BE2C (cell line): ENCODE data around the gene RALGPS1.
A peak's percentile ranks its signal among the peaks of the same experiment; 100 is the strongest.

Source experiments
- DNase-seq: peaks from one replicate; pipeline ENCODE4 v3.0.0-alpha.2; 2020
- H3K27me3 ChIP-seq: fragments of 250-450 bp; sonication (Bioruptor Pico); 2 replicates; pipeline ENCODE4 v1.5.1; 2020; ENCODE audit warnings: mild to moderate bottlenecking
- H3K36me3 ChIP-seq: fragments of 250-450 bp; sonication (Bioruptor Pico); 2 replicates; pipeline ENCODE4 v1.5.1; 2020; ENCODE audit warnings: mild to moderate bottlenecking
- H3K4me1 ChIP-seq: fragments of 250-450 bp; sonication (Bioruptor Pico); 2 replicates; pipeline ENCODE4 v1.5.1; 2020
- H3K4me3 ChIP-seq: 2 replicates; pipeline ENCODE4 v1.5.1; 2011; ENCODE audit warnings: low read depth, low read length
- H3K9me3 ChIP-seq: fragments of 250-450 bp; sonication (Bioruptor Pico); 2 replicates; pipeline ENCODE4 v1.5.1; 2020
- TF ChIP-seq, protein P1 (sequence below): IDR thresholded peaks from 2 replicates; pipeline ENCODE4 v1.5.1; 2012; ENCODE audit warnings: mild to moderate bottlenecking, low read depth, low read length

The RALGPS1 gene

DNA sequence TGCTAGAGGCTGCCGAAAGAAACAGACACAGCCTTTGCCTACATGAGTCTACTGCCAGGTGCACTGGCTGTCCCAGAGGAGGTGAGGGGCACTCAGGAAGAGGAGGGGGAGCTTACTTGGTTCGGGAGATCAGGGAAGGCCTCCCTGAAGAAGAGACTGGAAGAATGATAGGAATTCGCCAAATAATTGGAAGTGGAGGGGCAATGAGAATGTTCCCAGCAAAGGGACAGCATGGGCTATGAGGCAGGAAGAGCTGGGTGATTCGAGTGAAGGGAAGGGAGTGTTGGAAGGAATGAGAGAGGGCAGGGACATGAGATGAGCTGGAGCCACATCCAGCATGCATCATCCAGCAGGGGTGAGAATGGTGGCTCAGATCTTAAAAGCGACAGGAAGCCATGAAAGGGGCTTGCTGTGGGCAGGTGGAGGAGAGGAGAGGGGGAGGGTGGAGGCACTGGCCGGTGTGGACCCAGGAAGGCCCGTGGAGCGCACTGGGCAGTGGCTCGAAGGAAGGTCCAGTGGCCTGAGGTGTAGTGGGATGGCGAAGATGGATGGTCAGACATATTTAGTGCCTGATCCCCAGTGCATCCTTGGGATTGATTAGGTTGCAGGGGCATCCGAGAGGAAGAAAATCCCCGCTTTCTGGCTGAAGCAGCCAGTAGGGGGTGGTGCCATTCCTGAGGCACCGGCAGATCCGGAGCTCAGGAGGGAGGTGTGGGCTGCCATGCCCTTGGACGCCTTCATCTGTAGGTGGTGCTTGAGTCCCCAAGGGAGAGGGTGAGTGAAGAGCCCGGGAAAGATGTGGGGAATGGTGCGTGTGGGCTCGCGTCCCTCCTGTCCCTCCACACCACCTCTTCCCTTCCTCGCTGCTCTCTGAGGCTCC lies 296.5 kb downstream of the RALGPS1 start:
- Histone ChIP-seq H3K27me3 (no peaks in the 10 kb centered on the region), H3K4me3 (no peak overlapping the region), H3K36me3 (no peaks in the 10 kb centered on the region), H3K9me3 (no peaks in the 10 kb centered on the region), H3K4me1 (0 out of 2 replicates have a peak, but pooled peaks cover 2% of the 10 kb centered on the region)
- TF ChIP-seq, protein P1, sequence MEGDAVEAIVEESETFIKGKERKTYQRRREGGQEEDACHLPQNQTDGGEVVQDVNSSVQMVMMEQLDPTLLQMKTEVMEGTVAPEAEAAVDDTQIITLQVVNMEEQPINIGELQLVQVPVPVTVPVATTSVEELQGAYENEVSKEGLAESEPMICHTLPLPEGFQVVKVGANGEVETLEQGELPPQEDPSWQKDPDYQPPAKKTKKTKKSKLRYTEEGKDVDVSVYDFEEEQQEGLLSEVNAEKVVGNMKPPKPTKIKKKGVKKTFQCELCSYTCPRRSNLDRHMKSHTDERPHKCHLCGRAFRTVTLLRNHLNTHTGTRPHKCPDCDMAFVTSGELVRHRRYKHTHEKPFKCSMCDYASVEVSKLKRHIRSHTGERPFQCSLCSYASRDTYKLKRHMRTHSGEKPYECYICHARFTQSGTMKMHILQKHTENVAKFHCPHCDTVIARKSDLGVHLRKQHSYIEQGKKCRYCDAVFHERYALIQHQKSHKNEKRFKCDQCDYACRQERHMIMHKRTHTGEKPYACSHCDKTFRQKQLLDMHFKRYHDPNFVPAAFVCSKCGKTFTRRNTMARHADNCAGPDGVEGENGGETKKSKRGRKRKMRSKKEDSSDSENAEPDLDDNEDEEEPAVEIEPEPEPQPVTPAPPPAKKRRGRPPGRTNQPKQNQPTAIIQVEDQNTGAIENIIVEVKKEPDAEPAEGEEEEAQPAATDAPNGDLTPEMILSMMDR = 0 out of 2 replicates have a peak, but pooled peaks have one; percentile 4
- DNase-seq = no peak

DNA sequence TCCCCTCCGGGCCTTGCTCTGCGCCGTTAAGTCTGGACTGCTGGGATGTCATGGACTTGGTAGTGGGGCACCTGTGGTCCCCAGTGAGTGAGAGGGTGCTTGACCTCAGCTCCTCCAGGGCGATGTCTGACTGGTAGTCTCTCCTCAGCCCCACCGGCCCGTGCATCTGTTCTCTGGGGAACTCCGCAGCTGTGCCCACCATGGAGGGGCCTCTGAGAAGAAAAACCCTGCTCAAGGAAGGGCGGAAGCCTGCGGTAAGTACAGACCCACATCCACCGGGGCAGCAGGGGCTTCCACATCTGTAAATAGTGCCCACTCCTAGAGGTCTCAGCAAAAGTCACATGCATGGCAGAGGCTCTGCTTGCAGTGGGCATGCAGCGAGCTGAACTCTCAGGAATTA lies 297.4 kb downstream of the RALGPS1 start:
- DNase-seq = no peak
- Histone ChIP-seq H3K4me1 (0 out of 2 replicates have a peak, but pooled peaks cover 2% of the 10 kb centered on the region), H3K4me3 (no peak overlapping the region), H3K27me3 (no peaks in the 10 kb centered on the region), H3K36me3 (no peaks in the 10 kb centered on the region), H3K9me3 (no peaks in the 10 kb centered on the region)
- TF ChIP-seq, protein P1 = no peak

DNA sequence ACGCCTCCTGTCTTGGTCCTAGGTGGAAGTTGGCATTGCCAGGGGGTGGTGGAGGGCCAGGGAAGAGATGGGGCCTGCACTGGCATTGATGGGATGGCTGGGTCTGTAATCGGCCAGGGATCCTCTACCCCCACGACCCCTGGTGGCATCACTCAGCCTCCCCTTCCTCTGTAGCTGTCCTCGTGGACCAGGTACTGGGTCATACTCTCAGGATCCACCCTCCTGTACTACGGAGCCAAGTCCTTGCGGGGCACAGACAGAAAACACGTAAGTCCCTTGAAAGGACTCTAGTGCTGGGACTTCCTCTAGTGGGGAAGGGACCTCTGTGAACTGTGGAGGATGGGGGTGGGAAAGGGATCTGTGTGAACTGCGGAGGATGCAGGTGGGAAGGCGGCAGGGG lies 297.9 kb downstream of the RALGPS1 start:
- TF ChIP-seq, protein P1 = no peak
- H3K4me1 ChIP-seq = 0 out of 2 replicates have a peak, but pooled peaks cover 2% of the 10 kb centered on the region
- no peaks in the 10 kb centered on the region for H3K36me3 ChIP-seq
- no peak for DNase-seq
- H3K9me3 ChIP-seq = no peaks in the 10 kb centered on the region
- no peak overlapping the region for H3K4me3 ChIP-seq
- no peaks in the 10 kb centered on the region for H3K27me3 ChIP-seq

DNA sequence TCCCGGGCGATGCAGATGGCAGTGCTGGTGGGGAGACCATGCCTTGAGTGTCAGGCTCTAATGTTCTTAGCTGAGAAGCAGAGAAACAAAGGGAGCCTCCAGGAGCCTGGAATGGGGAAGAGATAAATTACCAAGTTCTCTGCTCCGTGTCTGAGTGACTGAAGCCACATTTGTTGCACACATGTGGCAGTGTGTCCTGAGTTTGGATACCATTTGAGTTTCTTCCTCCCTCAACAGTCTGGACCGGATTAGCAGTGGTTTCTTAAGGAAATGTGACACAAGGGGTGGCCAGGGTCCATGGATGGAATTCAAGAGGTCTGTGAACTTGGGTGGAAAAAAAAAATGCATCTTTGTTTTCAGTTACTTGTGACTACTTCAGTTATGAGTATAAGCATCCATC lies 299.3 kb downstream of the RALGPS1 start:
- H3K9me3 ChIP-seq = no peaks in the 10 kb centered on the region
- H3K36me3 ChIP-seq = no peaks in the 10 kb centered on the region
- no peak for DNase-seq
- no peak overlapping the region for H3K4me3 ChIP-seq
- TF ChIP-seq, protein P1 = no peak
- H3K27me3 ChIP-seq = no peaks in the 10 kb centered on the region
- H3K4me1 ChIP-seq = 0 out of 2 replicates have a peak, but pooled peaks cover 2% of the 10 kb centered on the region

DNA sequence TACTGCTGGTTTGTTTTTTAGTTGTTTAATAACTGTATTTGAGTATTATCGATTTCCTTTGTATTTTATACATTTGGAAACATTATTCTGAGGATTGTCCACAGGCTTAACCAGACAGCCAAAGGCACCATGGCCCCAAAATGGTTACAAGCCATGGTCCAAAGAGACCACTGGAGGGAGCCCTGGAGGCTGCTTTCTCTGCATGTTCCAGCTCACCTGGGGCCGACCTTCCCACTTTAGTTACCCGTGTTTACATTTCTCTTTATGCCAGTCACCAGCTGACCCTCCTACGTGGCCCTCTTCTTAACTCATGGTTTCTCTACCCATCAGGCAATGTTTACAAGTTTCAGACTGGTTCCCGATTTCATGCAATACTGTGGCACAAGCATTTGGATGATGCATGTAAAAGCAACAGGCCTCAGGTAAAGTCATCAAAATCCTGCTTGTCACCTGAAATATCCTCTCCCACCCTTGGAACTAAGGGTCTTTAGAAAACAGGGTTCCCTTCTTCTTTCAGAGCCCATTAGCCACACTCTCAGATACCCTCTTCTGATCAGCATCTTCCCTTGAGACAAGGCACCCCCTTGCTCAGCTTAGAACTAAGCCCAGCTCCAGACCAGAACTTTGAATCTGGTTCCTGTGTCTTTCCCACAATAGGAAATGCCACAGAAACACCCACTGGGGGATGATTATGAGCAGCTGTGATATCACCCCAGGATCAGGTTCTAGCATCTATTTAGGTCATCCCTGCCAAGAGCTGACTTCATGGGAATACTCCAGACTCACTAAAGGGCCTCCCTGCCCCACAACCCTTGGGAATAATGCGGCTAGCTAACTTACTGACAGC lies 300.1 kb downstream of the RALGPS1 start:
- Histone ChIP-seq H3K4me3 (no peak overlapping the region), H3K4me1 (0 out of 2 replicates have a peak, but pooled peaks cover 2% of the 10 kb centered on the region), H3K27me3 (no peaks in the 10 kb centered on the region), H3K9me3 (no peaks in the 10 kb centered on the region), H3K36me3 (no peaks in the 10 kb centered on the region)
- TF ChIP-seq, protein P1 = peak; percentile 97
- peak; percentile 78 for DNase-seq
